Neural cell (in vitro differentiated cells): ENCODE results near the gene CAMK1D. TPM values are rescaled to one million over a fixed set of nuclear protein-coding genes. Genes with fewer than 3 reads are reported as not detected.

Experiments used
- H2AFZ ChIP-seq: fragments of 200-600, 300-800 bp; sonication (generic), shearing (Covaris generic); 2 replicates; pipeline ENCODE4 v1.6.0; 2014; ENCODE audit warnings: low read depth, mild to moderate bottlenecking, antibody characterized with exemption, low read length, moderate library complexity
- H3F3A ChIP-seq: fragments of 200-600 bp; shearing (Covaris generic); 2 replicates; pipeline ENCODE4 v1.6.1; 2016; ENCODE audit warnings: mild to moderate bottlenecking, moderate library complexity, mixed read lengths, antibody characterized with exemption, low read length; ENCODE audit not compliant: insufficient read depth, poor library complexity, severe bottlenecking
- H3K27ac ChIP-seq: fragments of 200-600, 300-800 bp; sonication (generic), shearing (Covaris generic); 2 replicates; pipeline ENCODE4 v1.5.1; 2014; ENCODE audit warnings: mild to moderate bottlenecking, low read length, moderate library complexity
- H3K27me3 ChIP-seq: fragments of 300-800, 200-600 bp; sonication (generic), shearing (Covaris generic); 2 replicates; pipeline ENCODE4 v1.6.0; 2014; ENCODE audit warnings: mild to moderate bottlenecking, low read depth, low read length, moderate library complexity; ENCODE audit not compliant: insufficient read depth
- H3K36me3 ChIP-seq: fragments of 300-800, 200-600 bp; sonication (generic), shearing (Covaris generic); 2 replicates; pipeline ENCODE4 v1.5.1; 2014; ENCODE audit warnings: mild to moderate bottlenecking, antibody characterized with exemption, low read length, moderate library complexity; ENCODE audit not compliant: insufficient read depth
- H3K4me2 ChIP-seq: fragments of 300-800, 200-600 bp; sonication (generic), shearing (Covaris generic); 2 replicates; pipeline ENCODE4 v1.6.0; 2014; ENCODE audit warnings: mild to moderate bottlenecking, low read length
- H3K4me3 ChIP-seq: fragments of 300-800, 200-600 bp; sonication (generic), shearing (Covaris generic); 2 replicates; pipeline ENCODE4 v1.5.1; 2014; ENCODE audit warnings: mild to moderate bottlenecking, low read length, moderate library complexity
- H3K79me2 ChIP-seq: fragments of 200-600 bp; shearing (Covaris generic); replicated peaks from 2 replicates; pipeline ENCODE4 v1.6.0; 2014; ENCODE audit warnings: mild to moderate bottlenecking, low read length, moderate library complexity; ENCODE audit not compliant: insufficient read depth
- H3K9ac ChIP-seq: fragments of 300-800, 200-600 bp; sonication (generic), shearing (Covaris generic); 2 replicates; pipeline ENCODE4 v1.6.1; 2016; ENCODE audit warnings: mild to moderate bottlenecking, low read length, mixed read lengths
- H3K9me2 ChIP-seq: fragments of 200-600 bp; shearing (Covaris generic); 2 replicates; pipeline ENCODE4 v1.6.1; 2016; ENCODE audit warnings: mild to moderate bottlenecking, low read length, mixed read lengths; ENCODE audit not compliant: insufficient read depth
- H3K9me3 ChIP-seq: fragments of 200-600, 300-800 bp; sonication (generic), shearing (Covaris generic); 2 replicates; pipeline ENCODE4 v1.6.1; 2016; ENCODE audit warnings: mild to moderate bottlenecking, mixed run types, low read length, moderate library complexity, mixed read lengths
- H4K20me1 ChIP-seq: fragments of 200-600 bp; shearing (Covaris generic); 2 replicates; pipeline ENCODE4 v1.6.1; 2016; ENCODE audit warnings: mild to moderate bottlenecking, mixed run types; ENCODE audit not compliant: insufficient read depth
- CTCF ChIP-seq: fragments of 450-650 bp; IDR thresholded peaks from 2 replicates; pipeline ENCODE4 v1.5.1; 2014; ENCODE audit warnings: antibody characterized with exemption, mild to moderate bottlenecking, moderate library complexity; ENCODE audit not compliant: poor library complexity, severe bottlenecking
- EP300 ChIP-seq: fragments of 450-650 bp; conservative IDR thresholded peaks from 2 replicates; pipeline ENCODE4 v1.6.1; 2014; ENCODE audit warnings: antibody characterized with exemption, mild to moderate bottlenecking, moderate library complexity; ENCODE audit not compliant: poor library complexity, severe bottlenecking
- EZH2 ChIP-seq: fragments of 200-600, 300-800 bp; shearing (Covaris generic), sonication (generic); IDR thresholded peaks from 2 replicates; pipeline ENCODE4 v1.6.1; 2014; ENCODE audit warnings: antibody characterized with exemption, low read length, borderline replicate concordance, mild to moderate bottlenecking; ENCODE audit not compliant: insufficient read depth, poor library complexity, severe bottlenecking
- MXI1 ChIP-seq: fragments of 450-650 bp; conservative IDR thresholded peaks from 2 replicates; pipeline ENCODE4 v1.6.1; 2014; ENCODE audit warnings: antibody characterized with exemption, mild to moderate bottlenecking; ENCODE audit not compliant: poor library complexity, severe bottlenecking
- POLR2AphosphoS5 ChIP-seq: IDR thresholded peaks from 2 replicates; pipeline ENCODE4 v1.6.1; 2012
- RAD21 ChIP-seq: fragments of 450-650 bp; conservative IDR thresholded peaks from 2 replicates; pipeline ENCODE4 v1.6.1; 2014; ENCODE audit warnings: antibody characterized with exemption, mild to moderate bottlenecking, moderate library complexity
- SMC3 ChIP-seq: fragments of 450-650 bp; conservative IDR thresholded peaks from 2 replicates; pipeline ENCODE4 v1.6.1; 2014; ENCODE audit warnings: antibody characterized with exemption, mild to moderate bottlenecking, moderate library complexity; ENCODE audit not compliant: poor library complexity
- TAF1 ChIP-seq: IDR thresholded peaks from 2 replicates; pipeline ENCODE4 v1.6.1; 2012; ENCODE audit warnings: low read depth
- polyA plus RNA-seq: library from polyadenylated mRNA; depleted of rRNA; stranded (reverse); fragments of >200 nt; gene quantifications from 2 replicates; pipeline ENCODE4 v1.2.3, GENCODE V29; 2014
- TF ChIP-seq, protein P1 (sequence below): IDR thresholded peaks from 2 replicates; pipeline ENCODE4 v1.6.1; 2012; ENCODE audit warnings: borderline replicate concordance

The CAMK1D gene
- polyA plus RNA-seq, 1 donor from 2014 or later = 13.8 TPM

DNA sequence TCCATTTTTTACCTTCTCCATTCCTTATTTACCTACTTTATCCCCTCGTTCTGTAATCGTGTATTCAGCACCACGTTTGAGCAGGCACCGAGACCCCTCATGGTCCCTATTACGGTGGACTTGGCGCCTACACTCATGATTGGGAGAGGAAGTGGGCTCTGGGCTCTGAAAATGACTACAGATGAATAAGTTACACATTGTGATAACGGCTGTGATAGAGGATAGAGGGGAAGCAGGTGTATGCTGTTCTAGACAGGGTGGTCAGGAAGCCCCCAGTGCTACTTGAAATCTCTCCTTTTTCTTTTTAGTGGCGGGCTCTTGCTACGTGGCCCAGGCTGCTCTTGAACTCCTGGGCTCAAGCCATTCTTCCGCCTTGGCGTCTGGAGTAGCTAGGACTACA, 59.8 kb downstream of the CAMK1D start:
- no peak overlapping the region for H2AFZ ChIP-seq
- H3K4me2 ChIP-seq = no peak overlapping the region
- H3K9me2 ChIP-seq = no peaks in the 10 kb centered on the region

DNA sequence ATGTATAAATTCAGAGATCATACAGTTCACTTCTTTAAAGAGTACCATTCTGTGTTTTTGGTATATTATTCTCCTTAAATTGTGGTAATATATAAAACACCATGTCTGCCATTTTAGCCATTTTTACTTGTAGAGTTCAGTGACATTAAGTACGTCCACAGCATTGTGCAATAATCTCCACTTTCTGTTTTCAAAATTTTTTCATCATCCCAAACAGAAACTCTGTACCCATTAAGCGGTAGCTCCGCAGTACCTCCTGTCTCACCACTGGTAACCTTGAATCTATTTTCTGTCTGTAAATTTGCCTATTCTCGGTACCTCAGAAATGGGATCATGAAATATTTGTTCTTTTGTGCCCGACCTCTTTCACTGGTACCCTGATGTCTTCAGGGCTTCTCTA, 60.3 kb downstream of the CAMK1D start:
- H3K27ac ChIP-seq = no peak overlapping the region
- H3K4me3 ChIP-seq = no peak overlapping the region
- H2AFZ ChIP-seq = no peak overlapping the region
- H3K9me2 ChIP-seq = no peaks in the 10 kb centered on the region
- no peak for TF ChIP-seq EP300
- TF ChIP-seq, protein P1, sequence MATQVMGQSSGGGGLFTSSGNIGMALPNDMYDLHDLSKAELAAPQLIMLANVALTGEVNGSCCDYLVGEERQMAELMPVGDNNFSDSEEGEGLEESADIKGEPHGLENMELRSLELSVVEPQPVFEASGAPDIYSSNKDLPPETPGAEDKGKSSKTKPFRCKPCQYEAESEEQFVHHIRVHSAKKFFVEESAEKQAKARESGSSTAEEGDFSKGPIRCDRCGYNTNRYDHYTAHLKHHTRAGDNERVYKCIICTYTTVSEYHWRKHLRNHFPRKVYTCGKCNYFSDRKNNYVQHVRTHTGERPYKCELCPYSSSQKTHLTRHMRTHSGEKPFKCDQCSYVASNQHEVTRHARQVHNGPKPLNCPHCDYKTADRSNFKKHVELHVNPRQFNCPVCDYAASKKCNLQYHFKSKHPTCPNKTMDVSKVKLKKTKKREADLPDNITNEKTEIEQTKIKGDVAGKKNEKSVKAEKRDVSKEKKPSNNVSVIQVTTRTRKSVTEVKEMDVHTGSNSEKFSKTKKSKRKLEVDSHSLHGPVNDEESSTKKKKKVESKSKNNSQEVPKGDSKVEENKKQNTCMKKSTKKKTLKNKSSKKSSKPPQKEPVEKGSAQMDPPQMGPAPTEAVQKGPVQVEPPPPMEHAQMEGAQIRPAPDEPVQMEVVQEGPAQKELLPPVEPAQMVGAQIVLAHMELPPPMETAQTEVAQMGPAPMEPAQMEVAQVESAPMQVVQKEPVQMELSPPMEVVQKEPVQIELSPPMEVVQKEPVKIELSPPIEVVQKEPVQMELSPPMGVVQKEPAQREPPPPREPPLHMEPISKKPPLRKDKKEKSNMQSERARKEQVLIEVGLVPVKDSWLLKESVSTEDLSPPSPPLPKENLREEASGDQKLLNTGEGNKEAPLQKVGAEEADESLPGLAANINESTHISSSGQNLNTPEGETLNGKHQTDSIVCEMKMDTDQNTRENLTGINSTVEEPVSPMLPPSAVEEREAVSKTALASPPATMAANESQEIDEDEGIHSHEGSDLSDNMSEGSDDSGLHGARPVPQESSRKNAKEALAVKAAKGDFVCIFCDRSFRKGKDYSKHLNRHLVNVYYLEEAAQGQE = no peak
- no peak for TF ChIP-seq EZH2
- no peak for TF ChIP-seq POLR2AphosphoS5
- no peak for TF ChIP-seq SMC3
- no peak for TF ChIP-seq TAF1
- TF ChIP-seq RAD21 = no peak
- TF ChIP-seq CTCF = no peak
- no peak for TF ChIP-seq MXI1
- H3K9me3 ChIP-seq = no peaks in the 10 kb centered on the region
- H3K79me2 ChIP-seq = peaks cover 4% of the 10 kb centered on the region
- no peaks in the 10 kb centered on the region for H3K36me3 ChIP-seq
- H3K9ac ChIP-seq = no peak overlapping the region
- H3K27me3 ChIP-seq = no peaks in the 10 kb centered on the region
- no peaks in the 10 kb centered on the region for H4K20me1 ChIP-seq
- H3K4me2 ChIP-seq = no peak overlapping the region
- no peaks in the 10 kb centered on the region for H3F3A ChIP-seq

More for the DNA sequence above, 59.8 kb downstream of the CAMK1D start:
- Histone ChIP-seq H3K27ac (no peak overlapping the region), H3F3A (no peaks in the 10 kb centered on the region), H3K9me3 (no peaks in the 10 kb centered on the region), H3K27me3 (no peaks in the 10 kb centered on the region), H3K79me2 (peaks cover 4% of the 10 kb centered on the region), H3K9ac (no peak overlapping the region), H3K4me3 (no peak overlapping the region), H4K20me1 (no peaks in the 10 kb centered on the region), H3K36me3 (no peaks in the 10 kb centered on the region)
- TF ChIP-seq CTCF = no peak
